ENCODE data around the gene OCLN. TPM values are rescaled to one million over a fixed set of nuclear protein-coding genes. Genes with fewer than 3 reads are reported as not detected.
A peak's percentile ranks its signal among the peaks of the same experiment; 100 is the strongest.
"Not testable (repeated sequence)": the region's sequence is repeated elsewhere in the genome, so short reads cannot be mapped to it uniquely, and the experiment has no call there.

The OCLN gene
- total RNA-seq, 1 donor from 2014 or later: 104 TPM

DNA sequence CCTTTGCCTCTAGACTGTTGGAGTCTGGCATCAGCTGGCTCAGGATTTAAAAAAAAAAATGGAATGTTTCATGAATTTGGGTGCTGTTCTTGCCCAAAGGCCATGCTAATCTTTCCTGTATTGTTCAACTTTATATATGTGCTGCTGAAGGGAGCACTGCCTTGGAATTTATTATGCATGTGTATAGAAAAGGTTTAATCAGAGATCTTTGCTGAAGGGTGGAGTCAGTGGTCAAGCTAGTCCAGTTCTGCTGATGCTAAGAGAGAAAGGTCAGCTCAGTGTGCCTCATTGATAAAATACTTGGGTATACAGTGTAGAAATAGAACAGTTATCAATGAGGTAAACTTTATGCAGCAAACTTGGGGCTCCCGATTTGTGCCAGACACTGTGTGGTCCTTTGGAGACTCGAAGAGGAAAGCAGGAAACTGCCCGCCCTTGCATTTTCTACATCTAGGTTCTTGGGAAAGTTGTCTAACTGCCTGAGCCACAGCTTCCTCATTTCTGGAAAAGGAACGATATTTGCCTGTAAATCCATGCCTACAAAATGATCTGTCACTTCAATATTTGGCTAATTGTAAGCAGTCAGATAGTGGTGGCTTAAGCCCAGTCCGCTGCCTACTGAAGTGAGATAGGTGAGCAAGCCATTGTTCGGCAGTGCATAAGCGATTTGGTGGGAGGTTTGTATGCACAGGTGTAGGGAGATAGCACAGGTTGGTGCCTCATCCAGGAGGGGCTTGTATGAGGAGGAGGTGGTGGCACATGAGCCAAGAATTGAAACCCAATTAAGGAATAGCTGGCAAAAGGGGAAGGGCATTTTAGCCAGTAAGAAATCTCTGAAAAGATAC, 38.2 kb downstream of the OCLN start:
- TF ChIP-seq, protein P1, sequence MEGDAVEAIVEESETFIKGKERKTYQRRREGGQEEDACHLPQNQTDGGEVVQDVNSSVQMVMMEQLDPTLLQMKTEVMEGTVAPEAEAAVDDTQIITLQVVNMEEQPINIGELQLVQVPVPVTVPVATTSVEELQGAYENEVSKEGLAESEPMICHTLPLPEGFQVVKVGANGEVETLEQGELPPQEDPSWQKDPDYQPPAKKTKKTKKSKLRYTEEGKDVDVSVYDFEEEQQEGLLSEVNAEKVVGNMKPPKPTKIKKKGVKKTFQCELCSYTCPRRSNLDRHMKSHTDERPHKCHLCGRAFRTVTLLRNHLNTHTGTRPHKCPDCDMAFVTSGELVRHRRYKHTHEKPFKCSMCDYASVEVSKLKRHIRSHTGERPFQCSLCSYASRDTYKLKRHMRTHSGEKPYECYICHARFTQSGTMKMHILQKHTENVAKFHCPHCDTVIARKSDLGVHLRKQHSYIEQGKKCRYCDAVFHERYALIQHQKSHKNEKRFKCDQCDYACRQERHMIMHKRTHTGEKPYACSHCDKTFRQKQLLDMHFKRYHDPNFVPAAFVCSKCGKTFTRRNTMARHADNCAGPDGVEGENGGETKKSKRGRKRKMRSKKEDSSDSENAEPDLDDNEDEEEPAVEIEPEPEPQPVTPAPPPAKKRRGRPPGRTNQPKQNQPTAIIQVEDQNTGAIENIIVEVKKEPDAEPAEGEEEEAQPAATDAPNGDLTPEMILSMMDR (IDR thresholded peaks at IDR 0.05; ENCODE audit: insufficient read depth, low read length, poor library complexity, severe bottlenecking): no peak
- Histone ChIP-seq H3K4me3 (ENCODE audit: low read depth, low read length) (no peak overlapping the region), H3K36me3 (ENCODE audit: control insufficient read depth, insufficient read depth, low read length) (no peaks in the 10 kb centered on the region), H3K27me3 (ENCODE audit: control insufficient read depth, insufficient read depth, low read length) (no peaks in the 10 kb centered on the region)
- DNase-seq (ENCODE audit: low read depth): no peak

DNA sequence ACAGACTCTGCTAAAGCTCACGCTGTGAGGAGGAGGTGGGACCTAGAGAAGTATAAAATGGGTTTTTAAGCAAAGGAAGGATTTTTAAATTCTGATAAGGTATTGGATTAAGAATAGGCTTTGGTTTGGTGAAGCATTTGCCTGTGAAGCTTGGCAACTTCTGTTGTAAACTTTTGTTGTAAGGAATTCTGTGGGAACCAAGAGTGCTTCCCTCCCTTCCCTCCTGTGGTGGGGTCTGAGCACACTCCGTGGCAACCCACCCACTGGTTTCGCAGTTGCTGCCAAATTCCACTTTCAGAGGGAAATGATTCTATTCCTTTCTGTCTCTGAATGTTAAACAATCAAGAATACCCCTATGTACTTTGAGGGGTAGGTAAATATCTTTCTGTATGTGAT, 38.8 kb downstream of the OCLN start:
- no peaks in the 10 kb centered on the region for H3K36me3 ChIP-seq (ENCODE audit: control insufficient read depth, insufficient read depth, low read length)
- TF ChIP-seq, protein P1 (IDR thresholded peaks at IDR 0.05; ENCODE audit: insufficient read depth, low read length, poor library complexity, severe bottlenecking): no peak
- no peak overlapping the region for H3K4me3 ChIP-seq (ENCODE audit: low read depth, low read length)
- no peaks in the 10 kb centered on the region for H3K27me3 ChIP-seq (ENCODE audit: control insufficient read depth, insufficient read depth, low read length)
- DNase-seq (ENCODE audit: low read depth): no peak

DNA sequence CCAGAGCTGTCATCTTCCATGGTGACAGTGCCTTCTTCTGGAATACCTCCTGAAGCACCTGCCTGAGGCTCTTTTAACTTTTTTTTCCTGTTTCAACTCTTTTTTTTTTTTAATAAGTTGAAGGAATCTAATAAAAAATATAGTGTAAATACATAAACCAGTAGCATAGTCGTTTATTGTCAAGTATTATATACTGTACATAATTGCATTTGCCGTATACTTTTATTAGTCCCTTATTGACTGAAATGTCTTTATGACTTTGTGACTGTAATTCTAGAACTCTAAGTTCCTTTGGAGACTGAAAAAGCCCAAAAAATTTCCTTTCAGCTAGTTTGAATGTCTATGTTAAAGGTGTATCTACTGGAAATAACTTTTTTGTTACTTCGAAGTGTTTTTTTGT, 45.3 kb downstream of the OCLN start:
- not testable (repeated sequence) for H3K27me3 ChIP-seq (ENCODE audit: control insufficient read depth, insufficient read depth, low read length); H3K4me3 ChIP-seq (ENCODE audit: low read depth, low read length); H3K36me3 ChIP-seq (ENCODE audit: control insufficient read depth, insufficient read depth, low read length); DNase-seq (ENCODE audit: low read depth)

DNA sequence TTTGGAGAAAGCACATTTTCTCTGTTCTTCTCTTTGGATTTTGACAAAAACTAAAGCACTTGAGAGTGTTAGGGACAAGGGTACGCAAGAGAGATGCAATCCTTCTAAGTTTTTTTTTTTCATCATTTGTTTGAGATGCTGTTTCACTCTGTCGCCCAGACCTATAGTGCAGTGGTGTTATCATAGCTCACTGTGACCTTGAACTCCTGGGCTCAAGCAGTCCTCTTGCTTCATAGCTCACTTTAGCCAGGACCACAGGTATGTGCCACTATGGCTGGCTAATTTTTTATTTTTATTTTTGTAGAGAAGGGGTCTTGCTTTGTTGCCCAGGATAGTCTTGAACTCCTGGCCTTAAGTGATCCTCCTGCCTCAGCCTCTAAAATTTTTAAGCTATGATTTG, 46.1 kb downstream of the OCLN start:
- H3K4me3 ChIP-seq (ENCODE audit: low read depth, low read length); DNase-seq (ENCODE audit: low read depth); H3K36me3 ChIP-seq (ENCODE audit: control insufficient read depth, insufficient read depth, low read length); H3K27me3 ChIP-seq (ENCODE audit: control insufficient read depth, insufficient read depth, low read length): not testable (repeated sequence)

DNA sequence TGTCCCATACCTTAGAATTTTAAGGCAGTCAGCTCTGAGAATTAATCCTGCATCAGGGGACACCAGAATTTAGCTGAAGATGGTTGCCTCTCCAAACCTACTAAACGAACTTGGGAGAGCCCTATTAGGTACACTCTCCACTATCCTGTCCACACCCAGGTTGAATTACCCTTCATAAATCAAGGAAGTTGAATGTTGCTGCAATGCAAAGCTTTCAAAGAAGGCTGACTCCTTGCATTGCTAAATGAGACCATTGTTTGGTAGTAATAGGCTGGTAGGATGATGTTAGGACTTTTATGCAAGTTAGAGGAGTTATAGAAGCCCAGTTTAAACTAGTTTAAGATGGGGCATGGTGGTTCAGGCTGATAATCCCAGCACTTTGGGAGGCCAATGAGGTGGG, 48.8 kb downstream of the OCLN start:
- H3K36me3 ChIP-seq (ENCODE audit: control insufficient read depth, insufficient read depth, low read length); H3K27me3 ChIP-seq (ENCODE audit: control insufficient read depth, insufficient read depth, low read length); DNase-seq (ENCODE audit: low read depth); H3K4me3 ChIP-seq (ENCODE audit: low read depth, low read length): not testable (repeated sequence)

DNA sequence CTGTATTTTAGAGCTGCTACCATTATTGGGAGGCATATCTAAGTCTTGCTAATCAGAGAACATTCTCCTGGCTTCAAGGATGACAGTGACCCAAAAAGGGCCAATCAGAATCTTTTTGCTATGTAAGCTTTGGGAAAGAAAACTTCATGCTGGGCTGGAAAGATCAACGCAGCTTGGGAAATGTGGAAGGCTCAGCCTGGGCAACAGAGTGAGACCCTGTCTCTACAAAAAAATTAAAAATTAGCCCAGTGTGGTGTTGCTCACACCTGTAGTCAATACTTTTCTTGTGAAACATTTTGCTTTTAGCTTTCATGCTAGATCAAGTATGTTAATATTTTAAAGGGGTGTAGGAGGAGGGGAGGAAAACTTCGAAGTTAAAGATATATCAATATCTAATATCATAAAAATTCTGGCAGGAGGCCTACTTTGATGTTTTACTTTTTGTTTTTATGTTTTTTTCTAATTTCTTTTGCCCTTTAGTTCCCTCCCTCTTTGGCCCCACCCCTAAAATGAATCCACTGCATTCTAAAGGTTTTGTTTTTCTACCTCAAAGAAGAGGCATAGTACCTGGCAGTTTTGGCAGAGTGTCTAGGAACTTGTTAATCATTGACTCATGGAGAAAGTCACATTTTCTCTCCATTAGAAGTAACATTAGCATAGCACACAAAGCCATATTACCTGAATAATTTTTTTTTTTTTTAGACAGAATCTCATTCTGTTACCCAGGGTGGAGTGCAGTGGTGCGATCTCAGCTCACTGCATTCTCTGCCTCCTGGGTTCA, 50.4 kb downstream of the OCLN start:
- H3K4me3 ChIP-seq (ENCODE audit: low read depth, low read length); DNase-seq (ENCODE audit: low read depth); H3K36me3 ChIP-seq (ENCODE audit: control insufficient read depth, insufficient read depth, low read length); H3K27me3 ChIP-seq (ENCODE audit: control insufficient read depth, insufficient read depth, low read length): not testable (repeated sequence)

DNA sequence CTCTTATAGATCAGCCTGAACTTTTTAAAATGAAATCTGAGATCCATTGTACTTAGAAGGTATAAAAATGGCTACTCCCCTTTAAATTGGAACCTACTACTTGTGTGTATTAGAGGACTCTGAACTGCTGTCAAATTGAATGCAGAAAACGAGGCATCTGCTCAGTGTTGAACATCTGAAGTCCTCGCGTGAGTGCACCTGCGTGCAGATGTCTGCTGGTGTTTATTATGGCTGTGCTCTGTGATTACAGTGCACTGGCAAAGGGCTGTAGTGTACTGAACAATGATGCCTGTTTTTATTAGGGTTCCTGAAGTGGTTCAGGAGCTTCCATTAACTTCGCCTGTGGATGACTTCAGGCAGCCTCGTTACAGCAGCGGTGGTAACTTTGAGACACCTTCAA, 52.0 kb downstream of the OCLN start:
- not testable (repeated sequence) for DNase-seq (ENCODE audit: low read depth)

DNA sequence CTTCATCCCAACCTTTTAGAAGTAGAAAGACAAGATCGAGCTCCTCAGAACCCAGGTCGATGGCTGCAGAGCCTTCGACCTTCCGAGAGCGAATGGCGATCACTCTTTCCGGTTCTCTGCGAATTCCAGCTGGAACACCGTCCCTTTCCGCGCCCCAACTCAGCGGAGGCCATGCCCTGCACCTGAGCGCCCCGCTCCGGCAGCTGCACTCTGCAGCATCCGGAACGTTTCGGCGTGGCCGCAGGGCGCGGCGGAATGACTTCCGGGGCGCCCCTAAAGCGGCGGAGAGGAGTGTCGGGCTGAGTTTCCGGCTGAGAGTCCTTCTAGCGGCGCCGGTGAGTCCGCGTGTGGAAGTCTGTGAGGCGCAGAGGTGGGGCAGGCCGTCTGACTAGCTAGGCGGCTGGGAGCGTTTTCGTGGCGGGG, 67.3 kb downstream of the OCLN start, which contains the start of gene GTF2H2C:
TSS of gene GTF2H2C (plus strand) at position 284 of the 423 bp plus-strand sequence. CDS start 4,942 bp downstream, outside the sequence.
- DNase-seq (ENCODE audit: low read depth): peak; percentile 18
- not testable (repeated sequence) for H3K27me3 ChIP-seq (ENCODE audit: control insufficient read depth, insufficient read depth, low read length); H3K36me3 ChIP-seq (ENCODE audit: control insufficient read depth, insufficient read depth, low read length)
- TF ChIP-seq, protein P1 (IDR thresholded peaks at IDR 0.05; ENCODE audit: insufficient read depth, low read length, poor library complexity, severe bottlenecking): peak; percentile 40
- H3K4me3 ChIP-seq (ENCODE audit: low read depth, low read length): peak within 1 kb of the TSS; percentile 39

More for the DNA sequence above, 52.0 kb downstream of the OCLN start:
- H3K36me3 ChIP-seq (ENCODE audit: control insufficient read depth, insufficient read depth, low read length); H3K4me3 ChIP-seq (ENCODE audit: low read depth, low read length); H3K27me3 ChIP-seq (ENCODE audit: control insufficient read depth, insufficient read depth, low read length): not testable (repeated sequence)

DNA sequence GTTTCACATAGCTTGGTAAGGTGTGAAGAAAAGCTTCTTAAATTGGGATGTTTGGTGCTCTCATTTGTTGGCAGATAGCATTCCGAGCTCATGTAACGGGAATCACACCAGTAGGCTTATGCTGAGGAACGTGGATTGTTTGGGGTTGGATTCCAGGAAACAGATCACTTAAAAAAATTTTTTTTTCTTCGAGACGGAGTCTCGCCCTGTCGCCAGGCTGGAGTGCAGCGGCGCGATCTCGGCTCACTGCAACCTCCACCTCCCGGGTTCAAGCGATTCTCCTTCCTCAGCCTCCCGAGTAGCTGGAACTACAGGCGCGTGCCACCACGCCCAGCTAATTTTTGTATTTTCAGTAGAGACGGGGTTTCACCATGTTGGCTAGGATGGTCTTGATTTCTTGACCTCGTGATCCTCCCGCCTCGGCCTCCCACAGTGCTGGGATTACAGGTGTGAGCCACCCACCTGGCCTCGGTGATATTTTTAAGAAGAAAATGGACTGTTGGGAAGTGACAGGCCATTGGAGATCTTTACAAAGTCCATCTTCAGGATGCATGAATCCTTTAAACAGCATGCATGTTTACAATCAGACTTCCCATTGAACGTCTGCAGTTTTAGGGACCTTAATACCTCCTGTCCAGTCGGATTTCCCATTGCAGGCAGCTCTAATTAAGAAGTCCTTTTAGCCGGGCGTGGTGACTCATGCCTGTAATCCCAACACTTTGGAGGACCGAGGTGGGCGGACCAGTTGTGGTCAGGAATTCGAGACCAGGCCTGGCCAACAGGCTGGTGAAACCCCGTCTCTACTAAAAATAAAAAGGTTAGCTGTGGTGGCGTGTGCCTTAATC, 68.2 kb downstream of the OCLN start:
- H3K4me3 ChIP-seq (ENCODE audit: low read depth, low read length): peak overlapping the region; percentile 21
- DNase-seq (ENCODE audit: low read depth); H3K27me3 ChIP-seq (ENCODE audit: control insufficient read depth, insufficient read depth, low read length); H3K36me3 ChIP-seq (ENCODE audit: control insufficient read depth, insufficient read depth, low read length): not testable (repeated sequence)

DNA sequence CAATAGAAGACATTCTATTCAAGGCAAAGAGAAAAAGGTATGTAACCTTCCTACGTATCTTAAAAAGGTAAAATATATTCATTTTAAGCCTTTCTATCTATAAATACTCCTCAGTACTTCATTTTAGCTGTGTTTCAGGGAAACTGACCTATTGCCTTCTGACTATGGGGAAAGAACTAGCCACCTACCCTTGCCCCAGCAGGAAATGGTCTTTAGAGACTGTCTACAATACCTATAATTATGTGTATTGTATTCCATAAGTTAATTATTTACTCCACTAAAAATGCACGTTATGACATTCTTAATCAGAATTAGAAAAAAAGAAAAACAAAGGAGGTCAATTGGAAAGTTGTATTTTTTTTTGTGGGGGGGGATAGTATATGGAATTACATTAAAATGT, 73.6 kb downstream of the OCLN start:
- not testable (repeated sequence) for DNase-seq (ENCODE audit: low read depth); H3K4me3 ChIP-seq (ENCODE audit: low read depth, low read length); H3K27me3 ChIP-seq (ENCODE audit: control insufficient read depth, insufficient read depth, low read length); H3K36me3 ChIP-seq (ENCODE audit: control insufficient read depth, insufficient read depth, low read length)

DNA sequence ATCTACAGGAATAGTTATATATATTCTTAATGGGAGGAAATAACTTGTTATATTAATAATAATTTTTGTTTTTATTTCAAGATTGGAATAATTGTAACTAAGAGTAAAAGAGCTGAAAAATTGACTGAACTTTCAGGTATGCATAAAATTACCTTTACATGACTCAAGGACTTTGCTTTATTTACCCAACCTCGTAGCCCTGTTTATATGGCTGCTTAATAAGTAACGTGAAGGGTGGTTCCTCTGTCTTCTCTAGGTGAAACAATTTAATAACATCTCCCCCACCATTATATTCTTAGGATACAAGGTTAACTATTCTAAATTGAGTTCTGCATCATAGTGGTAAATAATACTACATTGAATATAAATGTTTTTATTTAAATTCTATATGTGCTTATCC, 75.5 kb downstream of the OCLN start:
- H3K4me3 ChIP-seq (ENCODE audit: low read depth, low read length); H3K27me3 ChIP-seq (ENCODE audit: control insufficient read depth, insufficient read depth, low read length): not testable (repeated sequence)

More for the DNA sequence above, 75.5 kb downstream of the OCLN start:
- H3K36me3 ChIP-seq (ENCODE audit: control insufficient read depth, insufficient read depth, low read length); DNase-seq (ENCODE audit: low read depth): not testable (repeated sequence)
